Astrocyte (in vitro differentiated cells and primary cell): ENCODE measurements around the gene NCOA3. TPM values are rescaled to one million over a fixed set of nuclear protein-coding genes. Genes with fewer than 3 reads are reported as not detected.

Experiments
- DNase-seq: peaks from one replicate; pipeline ENCODE4 v3.0.0-alpha.2; 2010; ENCODE audit warnings: low read depth
- FAIRE-seq: peaks from 2 replicates; lab custom pipeline; 2011; peaks lifted over from hg19 to GRCh38; lab: Jason Lieb, UNC
- H2AFZ ChIP-seq: 2 replicates; pipeline ENCODE4 v1.6.0; 2012; ENCODE audit warnings: low read depth, low read length, inconsistent platforms
- H3K27ac ChIP-seq: 2 replicates; pipeline ENCODE4 v1.5.1; 2011; ENCODE audit warnings: low read depth, low read length, inconsistent platforms
- H3K27me3 ChIP-seq: 2 replicates; pipeline ENCODE4 v1.6.0; 2011; ENCODE audit warnings: low read length, inconsistent platforms; ENCODE audit not compliant: insufficient read depth
- H3K36me3 ChIP-seq: 2 replicates; pipeline ENCODE4 v1.5.1; 2011; ENCODE audit warnings: low read length, inconsistent platforms; ENCODE audit not compliant: insufficient read depth
- H3K4me1 ChIP-seq: 2 replicates; pipeline ENCODE4 v1.5.1; 2011; ENCODE audit warnings: low read length, inconsistent platforms; ENCODE audit not compliant: insufficient read depth
- H3K4me2 ChIP-seq: 2 replicates; pipeline ENCODE4 v1.6.0; 2012; ENCODE audit warnings: low read length, inconsistent platforms
- H3K4me3 ChIP-seq: 2 replicates; pipeline ENCODE4 v1.5.1; 2011; ENCODE audit warnings: low read depth, mild to moderate bottlenecking, low read length, inconsistent platforms; ENCODE audit not compliant: insufficient read depth
- H3K79me2 ChIP-seq: 2 replicates; pipeline ENCODE4 v1.6.0; 2012; ENCODE audit warnings: mild to moderate bottlenecking, low read length, inconsistent platforms; ENCODE audit not compliant: insufficient read depth
- H3K9ac ChIP-seq: 2 replicates; pipeline ENCODE4 v1.6.0; 2012; ENCODE audit warnings: mild to moderate bottlenecking, low read length, inconsistent platforms
- H3K9me3 ChIP-seq: 2 replicates; pipeline ENCODE4 v1.5.1; 2012; ENCODE audit warnings: low read depth, mild to moderate bottlenecking, low read length, inconsistent platforms; ENCODE audit not compliant: insufficient read depth
- H4K20me1 ChIP-seq: 2 replicates; pipeline ENCODE4 v1.6.0; 2012; ENCODE audit warnings: low read length, inconsistent platforms; ENCODE audit not compliant: insufficient read depth
- H3K27ac Mint-ChIP-seq: one replicate; pipeline ENCODE4 v1.8.0; 2021; ENCODE audit warnings: mild to moderate bottlenecking, mixed read lengths; ENCODE audit not compliant: unreplicated experiment
- H3K27me3 Mint-ChIP-seq: one replicate; pipeline ENCODE4 v1.8.0; 2021; ENCODE audit warnings: low read depth, mixed read lengths; ENCODE audit not compliant: unreplicated experiment
- H3K36me3 Mint-ChIP-seq: one replicate; pipeline ENCODE4 v1.8.0; 2021; ENCODE audit warnings: low read depth, mixed read lengths; ENCODE audit not compliant: unreplicated experiment
- H3K4me1 Mint-ChIP-seq: one replicate; pipeline ENCODE4 v1.8.0; 2021; ENCODE audit warnings: low read depth, mixed read lengths; ENCODE audit not compliant: unreplicated experiment
- H3K4me3 Mint-ChIP-seq: one replicate; pipeline ENCODE4 v1.8.0; 2021; ENCODE audit warnings: mild to moderate bottlenecking, moderate library complexity, mixed read lengths; ENCODE audit not compliant: unreplicated experiment
- H3K9me3 Mint-ChIP-seq: one replicate; pipeline ENCODE4 v1.8.0; 2021; ENCODE audit warnings: mild to moderate bottlenecking, mixed read lengths; ENCODE audit not compliant: unreplicated experiment
- EZH2 ChIP-seq: IDR thresholded peaks from 2 replicates; pipeline ENCODE4 v1.6.1; 2012; ENCODE audit warnings: mild to moderate bottlenecking, low read length, inconsistent platforms; ENCODE audit not compliant: insufficient read depth
- total RNA-seq: library from RNA; stranded (reverse); gene quantifications from 2 replicates; pipeline ENCODE4 v1.2.1, GENCODE V29; 2021
- TF ChIP-seq, protein P1 (sequence below): IDR thresholded peaks from 2 replicates; pipeline ENCODE4 v1.5.1; 2011; ENCODE audit warnings: low read depth, mild to moderate bottlenecking, inconsistent platforms, low read length, moderate library complexity; ENCODE audit not compliant: insufficient read depth

Gene NCOA3
- total RNA-seq, 1 donor from 2014 or later: 30.5 TPM

DNA sequence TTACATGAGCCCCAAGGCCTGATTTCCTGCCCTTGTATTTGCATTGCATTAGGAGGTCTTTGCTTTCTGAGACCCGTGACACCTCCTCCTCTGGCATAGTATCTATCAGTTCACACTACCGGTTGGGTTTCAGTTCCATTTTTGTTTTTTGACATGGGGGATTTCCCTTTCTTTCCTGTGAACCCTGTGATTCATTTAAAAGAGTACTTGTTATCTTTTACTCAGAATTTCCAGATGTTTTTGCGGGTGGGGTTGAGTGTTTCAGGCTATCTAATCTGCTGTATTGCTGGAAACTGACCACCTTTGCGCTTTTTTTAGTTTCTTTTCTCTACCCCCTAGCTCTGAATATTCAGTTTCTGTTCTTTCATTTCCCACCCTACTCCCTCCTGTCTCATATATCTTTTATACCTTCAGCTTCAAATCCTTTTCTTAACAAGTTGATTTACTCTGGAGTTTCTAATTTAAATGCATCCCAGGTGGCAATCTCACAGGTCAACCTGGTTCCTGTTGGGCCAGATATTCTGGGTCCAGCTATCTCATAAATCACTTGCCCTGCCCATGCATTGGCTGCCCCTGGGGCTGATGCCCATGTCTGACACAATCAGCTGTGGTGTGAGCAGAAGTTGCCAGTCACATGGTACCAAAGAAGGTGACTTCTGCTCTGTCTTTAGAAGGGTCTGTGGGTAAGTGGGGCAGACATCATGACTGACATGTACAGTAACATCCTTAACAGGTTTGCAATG lies 14.3 kb upstream of the NCOA3 start:
- H3K27ac Mint-ChIP-seq: no peak overlapping the region
- no peak overlapping the region for H3K4me3 Mint-ChIP-seq
- no peak overlapping the region for H3K4me3 ChIP-seq
- H3K9ac ChIP-seq: no peak overlapping the region
- peaks cover 8% of the 10 kb centered on the region for H3K4me1 Mint-ChIP-seq
- H4K20me1 ChIP-seq: no peaks in the 10 kb centered on the region
- H2AFZ ChIP-seq: no peak overlapping the region
- FAIRE-seq: no peak
- no peak overlapping the region for H3K27ac ChIP-seq
- no peaks in the 10 kb centered on the region for H3K36me3 ChIP-seq
- H3K36me3 Mint-ChIP-seq: no peaks in the 10 kb centered on the region
- H3K9me3 Mint-ChIP-seq: no peaks in the 10 kb centered on the region
- TF ChIP-seq, protein P1, sequence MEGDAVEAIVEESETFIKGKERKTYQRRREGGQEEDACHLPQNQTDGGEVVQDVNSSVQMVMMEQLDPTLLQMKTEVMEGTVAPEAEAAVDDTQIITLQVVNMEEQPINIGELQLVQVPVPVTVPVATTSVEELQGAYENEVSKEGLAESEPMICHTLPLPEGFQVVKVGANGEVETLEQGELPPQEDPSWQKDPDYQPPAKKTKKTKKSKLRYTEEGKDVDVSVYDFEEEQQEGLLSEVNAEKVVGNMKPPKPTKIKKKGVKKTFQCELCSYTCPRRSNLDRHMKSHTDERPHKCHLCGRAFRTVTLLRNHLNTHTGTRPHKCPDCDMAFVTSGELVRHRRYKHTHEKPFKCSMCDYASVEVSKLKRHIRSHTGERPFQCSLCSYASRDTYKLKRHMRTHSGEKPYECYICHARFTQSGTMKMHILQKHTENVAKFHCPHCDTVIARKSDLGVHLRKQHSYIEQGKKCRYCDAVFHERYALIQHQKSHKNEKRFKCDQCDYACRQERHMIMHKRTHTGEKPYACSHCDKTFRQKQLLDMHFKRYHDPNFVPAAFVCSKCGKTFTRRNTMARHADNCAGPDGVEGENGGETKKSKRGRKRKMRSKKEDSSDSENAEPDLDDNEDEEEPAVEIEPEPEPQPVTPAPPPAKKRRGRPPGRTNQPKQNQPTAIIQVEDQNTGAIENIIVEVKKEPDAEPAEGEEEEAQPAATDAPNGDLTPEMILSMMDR: no peak
- TF ChIP-seq EZH2: no peak
- H3K27me3 ChIP-seq: peaks cover 4% of the 10 kb centered on the region
- no peaks in the 10 kb centered on the region for H3K9me3 ChIP-seq
- no peaks in the 10 kb centered on the region for H3K79me2 ChIP-seq
- no peaks in the 10 kb centered on the region for H3K27me3 Mint-ChIP-seq
- H3K4me1 ChIP-seq: no peaks in the 10 kb centered on the region
- H3K4me2 ChIP-seq: no peak overlapping the region
- DNase-seq: no peak

DNA sequence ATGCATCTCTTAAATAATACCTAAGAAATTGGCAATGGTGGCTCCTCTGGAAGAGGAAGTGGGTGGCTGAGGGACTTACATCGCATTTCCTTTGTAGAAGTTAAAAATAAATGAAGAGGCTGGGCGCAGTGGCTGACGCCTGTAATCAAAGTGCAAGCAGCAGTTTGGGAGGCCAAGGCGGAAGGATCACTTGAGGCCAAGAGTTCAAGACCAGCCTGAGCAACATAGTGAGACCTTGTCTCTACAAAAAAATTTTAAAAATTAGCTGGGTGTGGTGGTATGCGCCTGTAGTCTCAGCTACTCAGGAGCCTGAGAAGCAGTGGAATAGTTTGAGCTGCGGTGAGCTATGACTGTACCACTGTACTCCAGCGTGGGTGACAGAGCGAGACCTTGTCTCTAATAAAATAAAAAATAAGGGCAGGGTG lies 12.2 kb upstream of the NCOA3 start:
- Histone ChIP-seq H3K36me3 (no peaks in the 10 kb centered on the region), H4K20me1 (no peaks in the 10 kb centered on the region), H3K4me3 (no peak overlapping the region), H3K27me3 (no peaks in the 10 kb centered on the region), H3K4me2 (no peak overlapping the region), H3K9me3 (no peaks in the 10 kb centered on the region), H2AFZ (no peak overlapping the region), H3K79me2 (no peaks in the 10 kb centered on the region), H3K27ac (no peak overlapping the region), H3K4me1 (peaks cover 9% of the 10 kb centered on the region), H3K9ac (no peak overlapping the region)
- peaks cover 15% of the 10 kb centered on the region for H3K4me1 Mint-ChIP-seq
- no peak overlapping the region for H3K4me3 Mint-ChIP-seq
- no peaks in the 10 kb centered on the region for H3K36me3 Mint-ChIP-seq
- DNase-seq (no peak), FAIRE-seq (no peak)
- TF ChIP-seq, protein P1: no peak
- no peak for TF ChIP-seq EZH2
- no peak overlapping the region for H3K27ac Mint-ChIP-seq
- H3K9me3 Mint-ChIP-seq: no peaks in the 10 kb centered on the region
- no peaks in the 10 kb centered on the region for H3K27me3 Mint-ChIP-seq

DNA sequence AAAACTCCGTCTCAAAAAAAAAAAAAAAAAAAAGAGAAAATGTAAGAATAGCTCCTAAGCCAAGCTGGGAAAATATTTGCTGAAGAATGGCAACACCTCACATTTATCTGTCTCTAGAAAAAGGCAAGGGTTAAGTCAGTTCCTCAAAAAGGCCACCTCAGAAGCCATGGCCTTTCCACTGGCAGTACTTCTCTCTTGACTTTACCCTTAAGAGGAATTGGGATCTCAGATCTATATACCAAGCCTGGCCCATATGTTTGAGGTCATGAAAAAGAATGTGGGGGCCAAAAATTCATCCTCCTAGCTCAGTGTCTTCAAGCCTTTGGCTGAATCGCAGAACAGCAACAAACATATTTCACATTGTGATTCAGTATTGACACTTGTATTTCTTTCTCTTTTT lies 10.9 kb upstream of the NCOA3 start:
- Histone ChIP-seq H3K9me3 (no peaks in the 10 kb centered on the region), H3K79me2 (no peaks in the 10 kb centered on the region), H3K4me3 (no peak overlapping the region), H3K27me3 (no peaks in the 10 kb centered on the region), H3K9ac (no peak overlapping the region), H4K20me1 (no peaks in the 10 kb centered on the region), H3K36me3 (no peaks in the 10 kb centered on the region), H3K4me1 (peaks cover 9% of the 10 kb centered on the region), H2AFZ (no peak overlapping the region), H3K4me2 (no peak overlapping the region), H3K27ac (no peak overlapping the region)
- no peak for FAIRE-seq
- H3K27me3 Mint-ChIP-seq: no peaks in the 10 kb centered on the region
- peaks cover 15% of the 10 kb centered on the region for H3K4me1 Mint-ChIP-seq
- DNase-seq: no peak
- H3K36me3 Mint-ChIP-seq: no peaks in the 10 kb centered on the region
- TF ChIP-seq, protein P1: no peak
- no peaks in the 10 kb centered on the region for H3K9me3 Mint-ChIP-seq
- H3K4me3 Mint-ChIP-seq: no peak overlapping the region
- H3K27ac Mint-ChIP-seq: no peak overlapping the region
